Neural cell (in vitro differentiated cells): ENCODE results near the gene NANP.

ENCODE experiments used
- EP300 ChIP-seq: fragments of 450-650 bp; conservative IDR thresholded peaks from 2 replicates; pipeline ENCODE4 v1.6.1; 2014; ENCODE audit warnings: antibody characterized with exemption, mild to moderate bottlenecking, moderate library complexity; ENCODE audit not compliant: poor library complexity, severe bottlenecking
- EZH2 ChIP-seq: fragments of 200-600, 300-800 bp; shearing (Covaris generic), sonication (generic); IDR thresholded peaks from 2 replicates; pipeline ENCODE4 v1.6.1; 2014; ENCODE audit warnings: antibody characterized with exemption, low read length, borderline replicate concordance, mild to moderate bottlenecking; ENCODE audit not compliant: insufficient read depth, poor library complexity, severe bottlenecking
- POLR2AphosphoS5 ChIP-seq: IDR thresholded peaks from 2 replicates; pipeline ENCODE4 v1.6.1; 2012
- TF ChIP-seq, protein P1 (sequence below): fragments of 450-650 bp; IDR thresholded peaks from 2 replicates; pipeline ENCODE4 v1.5.1; 2014; ENCODE audit warnings: antibody characterized with exemption, mild to moderate bottlenecking, moderate library complexity; ENCODE audit not compliant: poor library complexity, severe bottlenecking

DNA sequence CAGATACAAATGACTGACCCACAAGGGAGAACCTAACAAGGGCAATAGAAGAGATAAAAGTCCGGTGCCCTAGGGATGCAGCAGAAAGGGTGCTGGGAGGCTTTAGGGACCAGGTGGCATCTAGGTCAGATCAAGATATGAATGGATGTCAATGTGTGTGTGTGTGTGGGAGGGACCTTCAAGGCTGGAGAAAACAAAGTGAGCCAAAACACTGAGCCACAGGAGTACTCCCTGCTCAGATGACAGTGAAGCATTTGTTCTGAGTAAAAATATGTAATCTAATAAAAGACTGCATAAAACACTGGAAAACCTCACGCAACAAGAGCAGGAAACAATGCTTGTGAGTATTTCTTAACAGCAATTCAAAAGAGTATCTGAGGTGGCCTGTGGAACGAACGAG lies 44.6 kb upstream of the NANP start:
- TF ChIP-seq, protein P1, sequence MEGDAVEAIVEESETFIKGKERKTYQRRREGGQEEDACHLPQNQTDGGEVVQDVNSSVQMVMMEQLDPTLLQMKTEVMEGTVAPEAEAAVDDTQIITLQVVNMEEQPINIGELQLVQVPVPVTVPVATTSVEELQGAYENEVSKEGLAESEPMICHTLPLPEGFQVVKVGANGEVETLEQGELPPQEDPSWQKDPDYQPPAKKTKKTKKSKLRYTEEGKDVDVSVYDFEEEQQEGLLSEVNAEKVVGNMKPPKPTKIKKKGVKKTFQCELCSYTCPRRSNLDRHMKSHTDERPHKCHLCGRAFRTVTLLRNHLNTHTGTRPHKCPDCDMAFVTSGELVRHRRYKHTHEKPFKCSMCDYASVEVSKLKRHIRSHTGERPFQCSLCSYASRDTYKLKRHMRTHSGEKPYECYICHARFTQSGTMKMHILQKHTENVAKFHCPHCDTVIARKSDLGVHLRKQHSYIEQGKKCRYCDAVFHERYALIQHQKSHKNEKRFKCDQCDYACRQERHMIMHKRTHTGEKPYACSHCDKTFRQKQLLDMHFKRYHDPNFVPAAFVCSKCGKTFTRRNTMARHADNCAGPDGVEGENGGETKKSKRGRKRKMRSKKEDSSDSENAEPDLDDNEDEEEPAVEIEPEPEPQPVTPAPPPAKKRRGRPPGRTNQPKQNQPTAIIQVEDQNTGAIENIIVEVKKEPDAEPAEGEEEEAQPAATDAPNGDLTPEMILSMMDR, result no peak
- TF ChIP-seq EZH2 (no peak), POLR2AphosphoS5 (no peak), EP300 (no peak)
